DOHH2 (cell line): ENCODE results near the gene RASSF10.

ENCODE experiments used
- H3F3A ChIP-seq: fragments of 200-600 bp; sonication (generic), shearing (Covaris generic); 2 replicates; pipeline ENCODE4 v1.6.0; 2016; ENCODE audit warnings: antibody characterized with exemption, mild to moderate bottlenecking; ENCODE audit not compliant: control insufficient read depth, insufficient read depth
- H3K27ac ChIP-seq: fragments of 200-600 bp; sonication (generic); 2 replicates; pipeline ENCODE4 v1.5.1; 2014; ENCODE audit warnings: low read depth, mild to moderate bottlenecking, low read length, moderate library complexity
- H3K27me3 ChIP-seq: fragments of 200-600 bp; sonication (generic); 2 replicates; pipeline ENCODE4 v1.6.1; 2014; ENCODE audit warnings: mild to moderate bottlenecking, low read length, mixed read lengths; ENCODE audit not compliant: control insufficient read depth
- H3K36me3 ChIP-seq: fragments of 200-600 bp; sonication (generic); 2 replicates; pipeline ENCODE4 v1.6.1; 2014; ENCODE audit warnings: mild to moderate bottlenecking, low read length, moderate library complexity, mixed read lengths; ENCODE audit not compliant: control insufficient read depth
- H3K4me1 ChIP-seq: fragments of 200-600 bp; sonication (generic); 2 replicates; pipeline ENCODE4 v1.6.1; 2014; ENCODE audit warnings: mild to moderate bottlenecking, low read length, mixed read lengths; ENCODE audit not compliant: control insufficient read depth
- H3K4me2 ChIP-seq: fragments of 200-600 bp; sonication (generic); 2 replicates; pipeline ENCODE4 v1.6.0; 2014; ENCODE audit warnings: mild to moderate bottlenecking, low read length, moderate library complexity
- H3K4me3 ChIP-seq: fragments of 200-600 bp; sonication (generic); 2 replicates; pipeline ENCODE4 v1.5.1; 2014; ENCODE audit warnings: mild to moderate bottlenecking, low read length, mixed read lengths
- H3K79me2 ChIP-seq: fragments of 200-600 bp; sonication (generic); 2 replicates; pipeline ENCODE4 v1.6.1; 2014; ENCODE audit warnings: mild to moderate bottlenecking, low read length, mixed read lengths; ENCODE audit not compliant: control insufficient read depth
- H3K9me2 ChIP-seq: fragments of 200-600 bp; sonication (generic); replicated peaks from 2 replicates; pipeline ENCODE4 v1.6.1; 2014; ENCODE audit warnings: mild to moderate bottlenecking, low read length, mixed read lengths; ENCODE audit not compliant: control insufficient read depth
- H3K9me3 ChIP-seq: fragments of 200-600 bp; sonication (generic); 2 replicates; pipeline ENCODE4 v1.6.1; 2014; ENCODE audit warnings: antibody characterized with exemption, low read length, mixed read lengths; ENCODE audit not compliant: control insufficient read depth, insufficient read depth
- H4K20me1 ChIP-seq: fragments of 200-600 bp; sonication (generic); 2 replicates; pipeline ENCODE4 v1.6.0; 2014; ENCODE audit warnings: low read depth, mild to moderate bottlenecking, antibody characterized with exemption, low read length, moderate library complexity; ENCODE audit not compliant: control insufficient read depth, insufficient read depth
- CTCF ChIP-seq: fragments of 200-600 bp; sonication (generic); IDR thresholded peaks from one replicate; pipeline ENCODE4 v1.5.1; 2014; ENCODE audit warnings: antibody characterized with exemption, mild to moderate bottlenecking, low read depth, low read length; ENCODE audit not compliant: poor library complexity, severe bottlenecking
- EZH2phosphoT487 ChIP-seq: fragments of 200-600 bp; sonication (generic); IDR thresholded peaks from 2 replicates; pipeline ENCODE4 v1.6.1; 2017; ENCODE audit warnings: borderline replicate concordance, mild to moderate bottlenecking, antibody characterized with exemption, low read length, moderate library complexity, mixed read lengths

The RASSF10 gene

GRCh38 chr11:13013054-13013488 is 4.0 kb downstream of the RASSF10 start:
- Histone ChIP-seq H3K9me3 (peaks cover 12% of the 10 kb centered on the region; the same call in 1 of the 2 replicates), H3K4me3 (no peak overlapping the region), H3K36me3 (no peaks in the 10 kb centered on the region), H4K20me1 (no peaks in the 10 kb centered on the region), H3F3A (no peaks in the 10 kb centered on the region), H3K27me3 (no peaks in the 10 kb centered on the region), H3K4me2 (no peak overlapping the region), H3K9me2 (no peaks in the 10 kb centered on the region), H3K4me1 (no peaks in the 10 kb centered on the region), H3K79me2 (no peaks in the 10 kb centered on the region), H3K27ac (no peak overlapping the region)
- TF ChIP-seq CTCF (no peak), EZH2phosphoT487 (no peak)

- H3K27ac ChIP-seq: no peak overlapping the region
- H3K4me1 ChIP-seq: no peaks in the 10 kb centered on the region
- no peak for TF ChIP-seq CTCF
- H3K4me3 ChIP-seq: no peak overlapping the region
- H3K27me3 ChIP-seq: no peaks in the 10 kb centered on the region
- no peaks in the 10 kb centered on the region for H4K20me1 ChIP-seq
- no peaks in the 10 kb centered on the region for H3K9me2 ChIP-seq
- no peaks in the 10 kb centered on the region for H3K79me2 ChIP-seq
- no peak overlapping the region for H3K4me2 ChIP-seq
- H3F3A ChIP-seq: no peaks in the 10 kb centered on the region
- no peaks in the 10 kb centered on the region for H3K36me3 ChIP-seq
- H3K9me3 ChIP-seq: no peaks in the 10 kb centered on the region
These were observed 6.6 kb downstream of the RASSF10 start for GRCh38 chr11:13015753-13016152.

- H3K4me3 ChIP-seq: no peak overlapping the region
- H3K27me3 ChIP-seq: no peaks in the 10 kb centered on the region
- TF ChIP-seq CTCF: no peak
- no peak for TF ChIP-seq EZH2phosphoT487
- H3K79me2 ChIP-seq: no peaks in the 10 kb centered on the region
- no peak overlapping the region for H3K4me2 ChIP-seq
- no peaks in the 10 kb centered on the region for H3K36me3 ChIP-seq
- H3K9me2 ChIP-seq: no peaks in the 10 kb centered on the region
- no peaks in the 10 kb centered on the region for H3K9me3 ChIP-seq
- no peak overlapping the region for H3K27ac ChIP-seq
- H3K4me1 ChIP-seq: no peaks in the 10 kb centered on the region
- no peaks in the 10 kb centered on the region for H3F3A ChIP-seq
- H4K20me1 ChIP-seq: no peaks in the 10 kb centered on the region
These were observed 7.3 kb downstream of the RASSF10 start for GRCh38 chr11:13016415-13016814.

DNA sequence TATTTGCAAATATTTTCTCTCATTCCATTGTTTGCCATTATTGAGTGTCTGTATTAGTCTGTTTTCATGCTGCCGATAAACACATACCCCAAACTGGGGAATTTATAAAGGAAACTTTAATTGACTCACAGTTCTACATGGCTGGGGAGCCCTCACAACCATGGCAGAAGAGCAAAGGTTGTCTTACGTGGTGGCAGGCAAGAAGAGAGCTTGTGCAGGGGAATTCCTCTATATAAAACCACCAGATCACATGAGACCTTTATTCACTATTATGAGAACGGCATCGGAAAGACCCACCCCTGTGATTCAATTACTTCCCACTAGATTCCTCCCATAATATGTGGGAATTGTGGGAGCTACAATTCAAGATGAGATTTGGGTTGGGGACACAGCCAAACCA is 10.2 kb downstream of the RASSF10 start:
- Histone ChIP-seq H3F3A (no peaks in the 10 kb centered on the region), H3K79me2 (no peaks in the 10 kb centered on the region), H3K4me2 (no peak overlapping the region), H3K4me1 (no peaks in the 10 kb centered on the region), H4K20me1 (no peaks in the 10 kb centered on the region), H3K9me2 (no peaks in the 10 kb centered on the region), H3K4me3 (no peak overlapping the region), H3K36me3 (no peaks in the 10 kb centered on the region), H3K9me3 (no peaks in the 10 kb centered on the region), H3K27ac (no peak overlapping the region), H3K27me3 (no peaks in the 10 kb centered on the region)
- TF ChIP-seq CTCF (no peak), EZH2phosphoT487 (no peak)
